Sigmoid colon (tissue), 7 donors: ENCODE measurements around the gene ZFP90. TPM values are rescaled to one million over a fixed set of nuclear protein-coding genes. Genes with fewer than 3 reads are reported as not detected.
"Not testable (repeated sequence)": the region's sequence is repeated elsewhere in the genome, so short reads cannot be mapped to it uniquely, and the experiment has no call there.

Experiments used
- DNase-seq: peaks from one replicate; pipeline ENCODE4 v3.0.0-alpha.2; 2019
- H3K27ac ChIP-seq, 4 donors: fragments of 200-600 bp; sonication (generic); one replicate each; pipeline ENCODE4 v1.5.1; 2016 to 2019; ENCODE audit warnings: mild to moderate bottlenecking in 1 of 4
- H3K27me3 ChIP-seq, 3 donors: fragments of 200-600 bp; sonication (generic); one replicate each; pipeline ENCODE4 v1.5.1; 2019; ENCODE audit warnings: mild to moderate bottlenecking in 1 of 3
- H3K36me3 ChIP-seq, 4 donors: fragments of 200-600 bp; sonication (generic); one replicate each; pipeline ENCODE4 v1.5.1; 2016 to 2019
- H3K4me1 ChIP-seq, 4 donors: fragments of 200-600 bp; sonication (generic); one replicate each; pipeline ENCODE4 v1.5.1; 2017 to 2019
- H3K4me3 ChIP-seq, 4 donors: fragments of 200-600 bp; sonication (generic); one replicate each; pipeline ENCODE4 v1.5.1; 2017 to 2019; ENCODE audit warnings: mild to moderate bottlenecking in 2 of 4, moderate library complexity in 1 of 4
- H3K9me3 ChIP-seq, 4 donors: fragments of 200-600 bp in 3 of 4; sonication (generic) in 3 of 4; one replicate each; pipeline versions ENCODE4 v1.5.1 to v1.6.1; 2013 to 2019
- EP300 ChIP-seq, 4 donors: sonication (generic); formaldehyde crosslinking; IDR thresholded peaks; one replicate each; pipeline ENCODE4 v1.6.1; 2017; ENCODE audit warnings: antibody characterized with exemption in 4 of 4
- POLR2A ChIP-seq, 2 donors: fragments of 450-650 bp; IDR thresholded peaks; one replicate each; pipeline ENCODE4 v1.6.1; 2016; ENCODE audit warnings: antibody characterized with exemption in 2 of 2, mild to moderate bottlenecking in 2 of 2, moderate library complexity in 2 of 2
- POLR2AphosphoS5 ChIP-seq, 4 donors: sonication (generic); formaldehyde crosslinking; IDR thresholded peaks; one replicate each; pipeline ENCODE4 v1.6.1; 2017; ENCODE audit warnings: antibody characterized with exemption in 4 of 4
- WGBS, 2 donors: extraction: QIAGEN DNeasy Blood & Tissue Kit; methylation state at CpG; one replicate each; pipeline ENCODE4 v1.1.7; 2013; 5-methylcytosine and 5-hydroxymethylcytosine counted together
- intact Hi-C: fragments of 100-400 bp; cut with DNase I; formaldehyde crosslinking; loops from one replicate; pipeline ENCODE4 v1.15.1; 2023
- polyA plus RNA-seq, 3 donors: library from polyadenylated mRNA; stranded (reverse); fragments of 200-250 nt; gene quantifications; one replicate each; pipeline ENCODE4 v1.2.3, GENCODE V29; 2013
- total RNA-seq, 4 donors: library from RNA; depleted of rRNA; stranded (reverse); fragments of >200 nt; gene quantifications; one replicate each; pipeline ENCODE4 v1.1.0, GENCODE V29; 2016
- TF ChIP-seq, protein P1 (sequence below), 4 experiments: fragments of 450-650 bp in 3 of 4; fragments of 200-600 bp in 1 of 4; IDR thresholded peaks; one replicate each; pipeline ENCODE4 v1.5.1; 2016 to 2019; ENCODE audit warnings: antibody characterized with exemption in 4 of 4, mild to moderate bottlenecking in 3 of 4, moderate library complexity in 2 of 4
- donor health status: healthy with polysubstance abuse.
- donor health status: Bipolar disorder and iron deficiency.
- donor health status: healthy.

ZFP90 gene
- total and polyA plus RNA-seq, 7 donors = 1.6 to 48.5 (median 33.4) TPM

DNA sequence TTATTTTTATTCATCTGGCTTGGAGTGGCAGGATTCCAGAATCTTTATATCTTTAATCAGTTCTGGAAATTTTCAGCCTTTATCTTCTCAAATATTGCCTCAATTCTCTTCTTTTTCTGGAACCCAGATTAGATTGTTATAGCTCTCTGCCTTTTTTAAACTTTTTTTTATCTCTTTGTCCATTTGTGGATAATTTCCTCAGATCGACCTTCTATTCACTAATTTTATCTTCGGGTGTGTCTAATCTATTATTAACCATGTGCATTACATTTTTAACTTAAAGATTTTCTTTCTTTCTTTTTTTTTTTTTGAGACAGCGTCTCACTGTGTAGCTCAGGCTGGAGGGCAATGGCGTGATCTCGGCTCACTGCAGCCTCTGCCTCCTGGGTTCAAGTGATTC lies 5.2 kb upstream of the ZFP90 start:
- WGBS, 2 donors = 98% methylated on average over 5 of the region's 5 CpGs
- intact Hi-C loops = no loop called here
- Histone ChIP-seq H3K4me1 (peaks cover 0 to 20% (median 14%) of the 10 kb centered on the region in 4 donors), H3K27me3 (no peaks in the 10 kb centered on the region), H3K27ac (no peak overlapping the region), H3K36me3 (no peaks in the 10 kb centered on the region), H3K4me3 (no peak overlapping the region), H3K9me3 (no peaks in the 10 kb centered on the region)
- DNase-seq = no peak
- TF ChIP-seq, protein P1, sequence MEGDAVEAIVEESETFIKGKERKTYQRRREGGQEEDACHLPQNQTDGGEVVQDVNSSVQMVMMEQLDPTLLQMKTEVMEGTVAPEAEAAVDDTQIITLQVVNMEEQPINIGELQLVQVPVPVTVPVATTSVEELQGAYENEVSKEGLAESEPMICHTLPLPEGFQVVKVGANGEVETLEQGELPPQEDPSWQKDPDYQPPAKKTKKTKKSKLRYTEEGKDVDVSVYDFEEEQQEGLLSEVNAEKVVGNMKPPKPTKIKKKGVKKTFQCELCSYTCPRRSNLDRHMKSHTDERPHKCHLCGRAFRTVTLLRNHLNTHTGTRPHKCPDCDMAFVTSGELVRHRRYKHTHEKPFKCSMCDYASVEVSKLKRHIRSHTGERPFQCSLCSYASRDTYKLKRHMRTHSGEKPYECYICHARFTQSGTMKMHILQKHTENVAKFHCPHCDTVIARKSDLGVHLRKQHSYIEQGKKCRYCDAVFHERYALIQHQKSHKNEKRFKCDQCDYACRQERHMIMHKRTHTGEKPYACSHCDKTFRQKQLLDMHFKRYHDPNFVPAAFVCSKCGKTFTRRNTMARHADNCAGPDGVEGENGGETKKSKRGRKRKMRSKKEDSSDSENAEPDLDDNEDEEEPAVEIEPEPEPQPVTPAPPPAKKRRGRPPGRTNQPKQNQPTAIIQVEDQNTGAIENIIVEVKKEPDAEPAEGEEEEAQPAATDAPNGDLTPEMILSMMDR (IDR thresholded peaks at IDR 0.05) = no peak
- TF ChIP-seq EP300 (IDR thresholded peaks at IDR 0.05) (no peak), POLR2A (IDR thresholded peaks at IDR 0.05) (no peak), POLR2AphosphoS5 (IDR thresholded peaks at IDR 0.05) (no peak)

DNA sequence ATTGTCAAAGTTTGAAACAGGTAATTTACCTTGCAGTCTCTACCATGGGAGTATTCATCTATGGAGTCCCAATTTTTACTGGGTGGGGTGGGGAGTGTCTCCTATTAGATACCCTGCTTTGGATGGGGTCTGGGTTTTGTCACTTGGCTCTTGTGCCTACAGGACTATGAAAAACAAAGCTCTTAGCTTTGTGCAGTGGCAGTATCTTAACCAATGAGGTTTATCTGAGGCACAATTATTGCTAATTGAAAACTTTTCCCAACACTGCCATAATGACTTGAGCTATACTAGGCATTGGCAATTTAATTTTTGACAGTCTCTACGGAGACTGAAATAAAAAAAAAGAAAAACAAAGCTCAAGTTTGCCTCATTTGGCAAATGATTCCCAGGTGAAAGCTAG lies 3.8 kb upstream of the ZFP90 start:
- TF ChIP-seq POLR2A (IDR thresholded peaks at IDR 0.05) (no peak), POLR2AphosphoS5 (IDR thresholded peaks at IDR 0.05) (no peak), EP300 (IDR thresholded peaks at IDR 0.05) (no peak)
- TF ChIP-seq, protein P1 (IDR thresholded peaks at IDR 0.05) = no peak
- intact Hi-C loops = no loop called here
- 66 to 81% methylated on average over 1 of the region's 1 CpG for WGBS, 2 donors

DNA sequence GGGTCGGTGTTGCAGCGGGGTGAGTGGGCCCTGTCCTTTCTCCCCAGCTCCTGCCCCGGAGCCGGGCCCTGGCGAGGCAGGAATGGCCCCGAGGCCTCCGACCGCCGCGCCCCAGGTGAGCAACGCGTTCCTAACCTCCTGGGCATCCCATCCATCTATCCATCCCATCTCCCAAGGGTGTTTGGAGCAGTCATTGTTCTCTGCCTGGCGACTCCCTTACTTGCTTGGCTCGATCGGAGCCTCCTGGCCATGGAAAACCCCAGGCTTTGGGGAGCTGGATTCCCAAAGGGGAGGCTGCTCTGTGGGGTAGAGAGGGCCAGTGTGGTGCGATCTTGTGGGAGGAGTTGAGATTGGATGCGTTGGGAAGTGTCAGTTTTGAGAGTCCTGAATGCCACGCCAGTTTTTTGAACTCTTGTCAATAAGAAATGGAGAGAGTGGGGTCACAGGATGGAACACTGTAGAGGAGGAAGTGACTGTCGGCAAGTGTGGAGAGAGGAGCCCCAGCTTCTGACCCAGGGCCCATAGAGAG lies 684 bp downstream of the ZFP90 start:
- H3K9me3 ChIP-seq = no peaks in the 10 kb centered on the region
- intact Hi-C loops = no loop called here
- H3K4me3 ChIP-seq = peak overlapping the region; percentile 79 to 92 (median 82)
- no peak for DNase-seq
- no peaks in the 10 kb centered on the region for H3K27me3 ChIP-seq
- peak overlapping the region; percentile 59 to 87 (median 80) for H3K27ac ChIP-seq
- 3 to 8% methylated on average over 19 of the region's 19 CpGs for WGBS, 2 donors
- H3K36me3 ChIP-seq = peaks cover 0 to 26% (median 2%) of the 10 kb centered on the region in 4 donors
- TF ChIP-seq POLR2AphosphoS5 (IDR thresholded peaks at IDR 0.05) (no peak), POLR2A (IDR thresholded peaks at IDR 0.05) (no peak), EP300 (IDR thresholded peaks at IDR 0.05) (no peak)
- TF ChIP-seq, protein P1 (IDR thresholded peaks at IDR 0.05) = no peak
- H3K4me1 ChIP-seq = peaks cover 0 to 10% (median 3%) of the 10 kb centered on the region in 4 donors

More for the DNA sequence above, 3.8 kb upstream of the ZFP90 start:
- Histone ChIP-seq H3K4me1 (peaks cover 0 to 16% (median 9%) of the 10 kb centered on the region in 4 donors), H3K4me3 (no peak overlapping the region), H3K36me3 (no peaks in the 10 kb centered on the region), H3K27ac (no peak overlapping the region), H3K27me3 (no peaks in the 10 kb centered on the region), H3K9me3 (no peaks in the 10 kb centered on the region)
- DNase-seq = no peak

DNA sequence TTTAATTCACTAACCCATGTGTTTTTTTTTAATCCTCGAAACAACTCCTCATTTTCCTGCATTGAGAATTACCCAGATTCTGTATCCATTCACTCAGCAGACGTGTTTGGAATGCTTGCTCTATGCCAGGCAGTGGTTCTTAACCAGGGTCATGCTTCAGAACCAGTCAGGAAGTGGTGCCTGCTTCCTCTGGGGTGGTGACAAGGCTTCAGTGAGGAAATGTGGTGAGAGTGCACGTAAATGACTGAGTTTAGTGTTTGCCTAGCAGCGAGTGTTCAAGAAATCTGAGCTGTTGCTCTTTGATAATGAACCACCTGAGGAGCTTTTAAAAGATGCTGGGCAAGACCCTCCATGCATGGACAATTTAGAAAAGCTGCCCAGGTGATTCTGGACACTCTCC lies 9.9 kb downstream of the ZFP90 start:
- TF ChIP-seq, protein P1 (IDR thresholded peaks at IDR 0.05) = no peak
- no peak for TF ChIP-seq POLR2A (IDR thresholded peaks at IDR 0.05)
- no peak for TF ChIP-seq EP300 (IDR thresholded peaks at IDR 0.05)
- TF ChIP-seq POLR2AphosphoS5 (IDR thresholded peaks at IDR 0.05) = no peak
- intact Hi-C loops = no loop called here
- H3K27ac ChIP-seq = no peak overlapping the region
- no peaks in the 10 kb centered on the region for H3K4me1 ChIP-seq
- H3K9me3 ChIP-seq = peaks cover 0 to 24% (median 6%) of the 10 kb centered on the region in 4 donors
- H3K4me3 ChIP-seq = no peak overlapping the region
- no peak for DNase-seq
- no peaks in the 10 kb centered on the region for H3K27me3 ChIP-seq
- WGBS, 2 donors = 72 to 91% methylated on average over 4 of the region's 4 CpGs
- peaks cover 7 to 70% (median 20%) of the 10 kb centered on the region in 4 donors for H3K36me3 ChIP-seq

DNA sequence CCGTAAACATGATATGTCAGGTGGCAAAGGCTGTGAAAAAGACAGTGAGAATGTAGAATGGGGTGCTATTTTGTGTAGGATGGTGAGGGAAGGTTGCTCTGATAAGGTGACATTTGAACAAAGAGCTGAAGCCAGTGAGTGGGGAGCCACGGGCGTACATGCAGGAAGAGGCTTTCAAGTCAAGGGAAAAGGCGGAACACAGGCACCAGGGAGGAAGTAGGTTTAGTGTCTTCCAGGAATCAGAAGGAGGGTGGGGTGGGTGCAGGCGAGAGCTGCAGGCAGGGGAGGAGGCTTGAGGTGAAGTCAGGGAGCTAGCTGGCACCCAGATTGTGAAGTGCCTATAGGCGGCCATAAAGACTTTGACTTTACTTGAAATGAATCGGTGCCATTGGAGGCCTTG lies 14.1 kb downstream of the ZFP90 start:
- TF ChIP-seq, protein P1 (IDR thresholded peaks at IDR 0.05) = no peak
- TF ChIP-seq POLR2AphosphoS5 (IDR thresholded peaks at IDR 0.05) (no peak), EP300 (IDR thresholded peaks at IDR 0.05) (no peak), POLR2A (IDR thresholded peaks at IDR 0.05) (no peak)
- WGBS, 2 donors = 91% methylated on average over 7 of the region's 7 CpGs
- peaks cover 7 to 82% (median 40%) of the 10 kb centered on the region in 4 donors for H3K36me3 ChIP-seq

DNA sequence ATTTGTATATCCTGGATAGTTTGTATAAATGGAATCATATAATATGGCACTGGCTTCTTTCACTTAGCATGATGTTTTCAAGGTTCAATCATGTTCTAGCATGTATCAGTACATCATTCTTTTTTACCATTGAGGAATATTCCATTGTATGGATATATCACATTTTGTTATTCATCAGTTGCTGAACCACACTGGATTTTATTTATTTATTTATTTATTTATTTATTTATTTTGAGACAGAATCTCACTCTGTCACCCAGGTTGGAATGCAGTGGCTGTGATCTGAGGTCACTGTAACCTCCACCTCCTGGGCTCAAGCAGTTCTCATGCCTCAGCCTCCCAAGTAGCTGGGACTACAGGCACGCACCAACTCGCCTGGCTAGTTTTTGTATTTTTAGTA lies 21.2 kb downstream of the ZFP90 start:
- intact Hi-C loops, H3K27me3 ChIP-seq, H3K4me1 ChIP-seq, H3K4me3 ChIP-seq, DNase-seq, H3K27ac ChIP-seq: not testable (repeated sequence)
- peaks cover 51 to 81% (median 76%) of the 10 kb centered on the region in 4 donors for H3K9me3 ChIP-seq
- H3K36me3 ChIP-seq = peaks cover 56 to 86% (median 73%) of the 10 kb centered on the region in 4 donors
- 97 to 98% methylated on average over 2 of the region's 2 CpGs for WGBS, 2 donors

More for the DNA sequence above, 14.1 kb downstream of the ZFP90 start:
- Histone ChIP-seq H3K27ac (no peak overlapping the region), H3K4me3 (no peak overlapping the region), H3K9me3 (peaks cover 4 to 60% (median 25%) of the 10 kb centered on the region in 4 donors), H3K4me1 (no peaks in the 10 kb centered on the region), H3K27me3 (no peaks in the 10 kb centered on the region)
- intact Hi-C loops = no loop called here
- DNase-seq = no peak
